RCC 7860 (cell line): ENCODE results near the gene SLIT3.
"Not testable (repeated sequence)": the region's sequence is repeated elsewhere in the genome, so short reads cannot be mapped to it uniquely, and the experiment has no call there.

Source experiments
- DNase-seq: peaks from one replicate; pipeline ENCODE4 v3.0.0-alpha.2; 2015; ENCODE audit warnings: low spot score
- FAIRE-seq: peaks from 2 replicates; lab custom pipeline; 2012; peaks lifted over from hg19 to GRCh38; lab: Jason Lieb, UNC

The SLIT3 gene

DNA sequence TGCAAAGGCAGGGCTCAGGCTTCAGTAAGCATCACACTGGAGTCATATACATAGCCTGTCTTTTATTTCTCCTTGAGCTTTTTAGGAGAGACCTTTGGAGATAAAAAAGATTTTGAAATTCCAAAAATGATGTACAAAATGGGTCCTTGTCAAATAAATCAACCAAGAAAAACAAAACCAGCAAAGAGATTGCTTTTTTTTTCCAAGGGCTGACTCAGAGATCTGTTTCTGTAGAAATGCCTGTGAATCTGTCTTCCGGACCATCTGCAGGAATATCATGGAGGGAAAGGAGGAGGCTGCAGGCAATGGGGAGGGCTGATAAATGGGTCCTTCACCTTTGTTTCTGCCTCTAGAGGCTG, 77.4 kb downstream of the SLIT3 start:
- DNase-seq (no peak), FAIRE-seq (no peak)

DNA sequence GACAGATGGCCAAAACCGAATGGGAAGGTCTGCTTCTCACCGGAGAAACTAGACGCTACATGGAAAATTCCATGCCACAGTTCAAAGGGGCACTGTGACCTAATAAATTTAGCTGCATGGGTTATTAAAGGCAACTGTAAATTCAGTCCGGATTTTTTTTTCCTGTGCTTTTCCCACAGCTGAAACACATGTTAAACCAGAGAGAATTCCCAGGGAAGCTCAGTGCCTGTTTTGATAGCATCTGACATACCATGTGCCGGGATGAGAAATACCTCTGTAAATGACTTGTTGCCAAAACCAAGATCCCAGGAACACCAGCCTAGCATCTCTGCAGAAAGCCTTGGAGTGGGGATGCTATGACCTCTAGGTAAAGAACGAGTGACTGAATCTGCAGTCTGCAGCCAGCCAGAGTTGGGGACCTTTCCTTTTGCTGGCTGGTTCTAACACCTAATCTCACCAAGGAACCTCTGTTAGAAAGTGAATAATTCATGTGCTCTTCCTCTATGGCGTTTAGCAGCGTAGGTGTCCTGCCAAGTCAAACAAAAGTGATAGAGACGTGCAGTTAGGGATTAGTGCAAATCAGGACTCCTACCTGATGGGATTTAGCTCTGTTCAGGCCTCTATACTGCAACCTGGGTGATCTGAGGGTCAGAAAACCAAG, 77.9 kb downstream of the SLIT3 start:
- no peak for FAIRE-seq

GRCh38 chr5:169221519-169221918, 79.4 kb downstream of the SLIT3 start:
- no peak for FAIRE-seq

More for the DNA sequence above, 77.9 kb downstream of the SLIT3 start:
- no peak for DNase-seq

GRCh38 chr5:169219961-169220360, 81.0 kb downstream of the SLIT3 start:
- DNase-seq = no peak
- FAIRE-seq = no peak

More at GRCh38 chr5:169221519-169221918, 79.4 kb downstream of the SLIT3 start:
- DNase-seq = no peak

GRCh38 chr5:169219351-169219750, 81.6 kb downstream of the SLIT3 start:
- FAIRE-seq = no peak
- no peak for DNase-seq

GRCh38 chr5:169218861-169219260, 82.1 kb downstream of the SLIT3 start:
- no peak for FAIRE-seq

GRCh38 chr5:169218176-169218575, 82.8 kb downstream of the SLIT3 start:
- FAIRE-seq (no peak), DNase-seq (no peak)

More at GRCh38 chr5:169218861-169219260, 82.1 kb downstream of the SLIT3 start:
- DNase-seq = no peak

- DNase-seq (no peak), FAIRE-seq (no peak)
Measured at GRCh38 chr5:169216866-169217265, 84.1 kb downstream of the SLIT3 start.

DNA sequence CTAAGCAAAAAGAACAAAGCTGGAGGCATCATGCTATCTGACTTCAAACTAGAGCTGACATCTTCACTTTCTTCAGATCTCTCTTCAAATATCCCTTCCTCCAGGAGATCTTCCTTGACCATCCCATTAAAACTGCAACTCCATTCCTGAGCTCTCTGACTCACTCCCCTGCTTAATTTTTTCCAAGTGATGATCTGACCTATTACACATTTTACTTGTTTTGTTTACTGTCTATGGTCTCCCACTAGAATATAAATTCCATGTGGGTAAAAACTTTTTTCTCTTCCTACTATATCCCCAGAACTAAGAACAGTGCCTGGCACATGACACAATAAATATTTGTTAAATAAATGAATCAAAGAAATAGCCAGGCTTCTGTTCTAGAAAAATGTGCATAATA, 87.5 kb downstream of the SLIT3 start:
- DNase-seq (no peak), FAIRE-seq (no peak)

GRCh38 chr5:169211761-169212160, 89.2 kb downstream of the SLIT3 start:
- FAIRE-seq, DNase-seq: not testable (repeated sequence)

DNA sequence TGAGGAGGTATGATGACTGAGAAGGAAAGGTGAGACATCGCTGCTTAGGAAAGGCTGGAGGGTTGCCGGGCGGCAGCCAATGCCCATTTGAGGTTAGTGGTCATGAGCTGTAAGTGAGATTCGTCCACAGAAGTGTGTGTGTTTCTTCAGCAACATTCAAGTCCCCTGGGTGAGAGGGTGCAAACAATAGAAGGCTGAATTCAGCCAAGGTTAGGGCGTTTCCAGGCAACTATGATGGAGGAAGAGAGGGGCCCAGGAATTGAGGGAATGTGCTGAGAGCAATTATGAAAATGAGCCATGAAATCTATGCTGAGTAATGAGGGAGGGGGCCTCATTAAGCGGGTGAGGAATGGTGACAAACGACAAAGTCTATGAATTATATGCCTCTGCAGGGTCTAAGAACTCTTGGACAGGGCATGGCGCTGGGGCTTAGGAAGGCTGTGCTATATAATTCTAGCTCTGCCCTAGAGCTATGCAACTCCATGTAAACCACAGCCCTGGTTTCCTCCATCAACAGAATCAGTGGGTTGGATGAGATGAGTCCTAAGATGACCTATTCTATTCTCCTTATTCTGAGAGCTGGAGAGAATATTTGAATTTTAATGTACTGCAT, 96.0 kb downstream of the SLIT3 start:
- no peak for FAIRE-seq
- no peak for DNase-seq

DNA sequence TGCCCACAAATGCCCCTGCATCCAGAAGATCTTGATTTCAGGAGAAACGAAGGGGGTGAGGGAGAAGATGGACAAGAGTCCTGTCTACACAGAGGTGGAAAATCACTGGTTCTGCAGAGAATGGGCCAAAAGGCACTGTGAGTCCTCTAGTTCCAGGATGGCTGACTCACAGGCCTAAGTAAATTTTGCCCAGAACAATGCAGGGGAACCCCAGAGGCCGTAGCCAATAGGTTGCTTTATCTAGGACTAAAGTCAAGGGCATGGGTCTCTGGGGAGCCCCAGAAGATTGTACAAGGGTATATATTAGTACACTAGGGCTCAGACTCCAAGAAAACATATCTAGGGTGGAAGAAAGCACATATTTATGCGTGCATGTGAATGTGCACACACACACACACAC, 98.0 kb downstream of the SLIT3 start:
- FAIRE-seq (no peak), DNase-seq (no peak)

DNA sequence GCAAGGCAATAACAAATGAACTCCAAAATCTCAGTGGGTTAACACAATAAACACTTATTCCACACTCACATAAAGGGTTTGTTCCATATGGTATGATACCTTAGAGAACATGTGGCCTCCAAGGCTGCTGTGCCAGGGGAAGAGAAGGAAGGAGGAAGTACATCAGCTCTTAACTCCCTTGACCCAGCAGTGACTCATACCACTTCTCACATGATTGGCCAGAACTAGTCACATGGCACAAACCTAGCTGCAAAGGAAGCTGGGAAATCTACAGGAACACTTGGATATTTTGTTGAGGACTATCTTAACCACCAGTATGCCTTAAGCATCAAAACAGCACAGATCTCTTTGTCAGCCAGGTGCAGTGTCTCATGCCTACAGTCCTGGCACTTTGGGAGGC, 99.3 kb downstream of the SLIT3 start:
- no peak for FAIRE-seq
- DNase-seq = no peak

- no peak for DNase-seq
Measured at GRCh38 chr5:169200125-169200778, 100.7 kb downstream of the SLIT3 start.

DNA sequence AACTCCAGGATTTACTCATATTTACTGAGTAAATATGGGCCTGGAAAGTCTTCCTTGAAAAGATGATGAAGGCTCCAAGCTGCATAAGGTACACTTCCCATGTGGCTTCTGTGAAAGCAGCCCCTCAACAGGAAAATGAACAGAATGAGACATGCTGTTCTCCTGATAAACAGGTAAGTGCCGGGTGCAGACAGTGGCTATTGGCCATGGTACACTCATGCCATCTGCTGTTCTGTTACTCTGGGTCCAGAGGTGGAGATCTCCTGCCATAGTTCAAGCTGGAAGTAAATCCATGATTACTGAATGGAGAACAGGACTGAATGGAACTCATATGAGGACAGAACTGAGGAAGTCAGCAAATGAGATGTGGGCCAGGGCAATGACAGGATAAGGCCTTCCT, 103.6 kb downstream of the SLIT3 start:
- no peak for DNase-seq
- no peak for FAIRE-seq

More at GRCh38 chr5:169200125-169200778, 100.7 kb downstream of the SLIT3 start:
- FAIRE-seq = no peak

DNA sequence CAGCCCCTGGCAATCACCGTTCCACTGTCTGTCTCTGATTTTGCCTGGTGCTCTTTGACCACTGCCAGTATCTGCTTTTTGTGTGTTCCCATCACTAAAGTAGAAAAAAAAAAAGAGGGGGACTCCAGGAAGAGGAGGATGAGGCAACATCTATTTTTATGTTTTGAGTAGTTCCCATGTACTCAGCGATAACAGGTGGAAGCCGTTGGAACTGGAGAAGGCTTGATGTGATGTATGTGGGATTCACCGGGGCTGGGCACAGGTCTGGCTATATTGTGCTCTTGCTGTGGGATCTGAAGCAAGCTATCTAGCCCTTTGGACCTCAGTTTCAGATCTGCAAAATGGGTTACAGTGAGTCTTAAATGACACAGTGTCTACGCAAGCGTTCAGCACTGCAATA, 104.9 kb downstream of the SLIT3 start:
- no peak for DNase-seq
- no peak for FAIRE-seq

- no peak for FAIRE-seq
- DNase-seq = no peak
Measured at GRCh38 chr5:169195601-169196000, 105.3 kb downstream of the SLIT3 start.

DNA sequence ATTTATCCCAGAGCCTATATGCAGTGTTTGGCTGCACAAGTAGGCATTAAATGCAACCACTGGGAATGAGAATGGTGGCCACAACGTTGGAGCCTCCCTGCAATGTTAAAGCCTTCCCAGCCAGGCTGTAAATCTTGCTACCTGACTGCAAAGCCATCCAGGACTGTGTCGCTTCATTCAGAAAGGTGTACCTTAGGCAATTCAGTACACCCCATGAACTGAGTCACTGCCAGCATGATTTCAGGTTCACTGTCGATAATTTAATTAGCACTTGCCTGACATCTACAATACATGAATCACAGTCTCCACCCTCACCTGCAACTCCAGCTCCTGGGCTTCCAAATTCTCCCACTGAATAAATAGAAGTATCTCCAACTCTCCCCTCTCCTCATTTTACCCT, 108.4 kb downstream of the SLIT3 start:
- no peak for DNase-seq
- FAIRE-seq = no peak

- DNase-seq (no peak), FAIRE-seq (no peak)
Measured at GRCh38 chr5:169190849-169191248, 110.1 kb downstream of the SLIT3 start.

GRCh38 chr5:169185626-169186025, 115.3 kb downstream of the SLIT3 start:
- no peak for DNase-seq
- no peak for FAIRE-seq

DNA sequence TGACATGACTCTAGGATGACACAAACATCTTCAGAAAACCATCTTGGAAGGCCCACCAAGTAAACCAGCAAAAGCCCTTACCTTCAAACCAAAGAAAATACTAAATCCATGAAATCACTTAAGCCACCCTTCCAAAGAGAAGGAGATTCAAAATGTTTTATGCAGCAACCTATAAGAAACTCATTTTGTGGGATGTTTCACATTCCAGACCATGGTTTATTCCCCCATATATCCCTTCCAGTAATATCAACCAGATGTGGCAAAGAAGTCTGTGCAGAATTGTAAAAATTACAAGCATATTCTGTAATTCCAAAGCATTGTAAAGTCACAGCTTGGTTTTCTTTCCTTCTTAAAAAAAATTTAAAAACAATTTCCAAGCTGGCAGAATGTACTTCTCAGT, 117.4 kb downstream of the SLIT3 start:
- FAIRE-seq = no peak

DNA sequence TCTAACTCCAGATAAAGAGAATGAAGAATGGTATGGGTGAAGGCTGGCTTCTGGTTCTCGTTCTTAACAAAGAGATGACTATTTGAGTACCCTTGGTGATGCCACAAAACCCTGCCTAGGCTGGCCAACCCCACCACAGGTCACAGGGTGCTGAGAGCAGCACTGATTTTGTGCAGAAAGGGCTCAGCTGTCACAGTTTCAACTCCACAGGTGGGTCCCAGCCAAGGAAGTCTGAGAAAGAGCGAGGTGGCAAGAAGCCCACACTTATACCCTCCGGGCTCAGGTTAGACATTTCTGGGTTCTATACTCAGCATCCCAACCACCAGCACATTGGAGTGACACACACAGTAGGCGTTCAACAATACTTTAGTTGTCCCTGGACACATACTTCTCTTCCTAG, 118.1 kb downstream of the SLIT3 start:
- FAIRE-seq (no peak), DNase-seq (no peak)

More for the DNA sequence above, 117.4 kb downstream of the SLIT3 start:
- no peak for DNase-seq
